Lower lobe of right lung (tissue), 2 donors: ENCODE data around the gene SFR1. TPM values are rescaled to one million over a fixed set of nuclear protein-coding genes. Genes with fewer than 3 reads are reported as not detected.

Experiments used
- ATAC-seq, 2 donors: fragments of 200-7000 bp; cut with Tn5 transposase; one replicate each; pipeline ENCODE4 v1.9.1; 2020 to 2022; ENCODE audit warnings: mild to moderate bottlenecking in 2 of 2, moderate library complexity in 2 of 2
- DNase-seq: peaks from one replicate; pipeline ENCODE4 v3.0.0-alpha.2; 2020
- H3K27ac ChIP-seq: fragments of 200-600 bp; one replicate; pipeline ENCODE4 v1.8.0; 2022
- H3K27me3 ChIP-seq: fragments of 200-600 bp; one replicate; pipeline ENCODE4 v1.8.0; 2022; ENCODE audit warnings: low read depth
- H3K36me3 ChIP-seq: fragments of 200-600 bp; one replicate; pipeline ENCODE4 v1.8.0; 2022; ENCODE audit warnings: mild to moderate bottlenecking
- H3K4me1 ChIP-seq: fragments of 200-600 bp; one replicate; pipeline ENCODE4 v1.8.0; 2022
- H3K4me3 ChIP-seq: fragments of 200-600 bp; one replicate; pipeline ENCODE4 v1.8.0; 2022; ENCODE audit warnings: mild to moderate bottlenecking
- H3K9me3 ChIP-seq: fragments of 200-600 bp; one replicate; pipeline ENCODE4 v1.8.0; 2022
- intact Hi-C: fragments of 100-400 bp; cut with DNase I; formaldehyde crosslinking; loops from one replicate; pipeline ENCODE4 v1.11.0; 2022
- long read RNA-seq: library from polyadenylated mRNA; unstranded; transcript quantifications from one replicate; pipeline ENCODE4 v2.0.0, GENCODE V29; 2021
- total RNA-seq: library from RNA; stranded (reverse); fragmentation: NEBNext Ultra II Directional; extraction: Animal tissue kit (Norgen Biotek cat#: 25700); gene quantifications from one replicate; pipeline ENCODE4 v1.2.1, GENCODE V29; 2021
- TF ChIP-seq, protein P1 (sequence below): fragments of 200-600 bp; IDR thresholded peaks from one replicate; pipeline ENCODE4 v1.8.0; 2022; ENCODE audit warnings: antibody characterized with exemption, mild to moderate bottlenecking
- donor health status: DM: no; HTN: yes; CAD: no; lungs with severe emphysema.

Gene SFR1
- total RNA-seq, result 7.4 TPM
- long read RNA-seq, transcript SFR1-202 (4 exons, 1,503 nt), result major isoform, 9 of 18 reads
- long read RNA-seq, partial matches to known transcripts, result 2 of 18 reads
- long read RNA-seq, other reads (novel, unspliced or antisense), result 3 of 18 reads

DNA sequence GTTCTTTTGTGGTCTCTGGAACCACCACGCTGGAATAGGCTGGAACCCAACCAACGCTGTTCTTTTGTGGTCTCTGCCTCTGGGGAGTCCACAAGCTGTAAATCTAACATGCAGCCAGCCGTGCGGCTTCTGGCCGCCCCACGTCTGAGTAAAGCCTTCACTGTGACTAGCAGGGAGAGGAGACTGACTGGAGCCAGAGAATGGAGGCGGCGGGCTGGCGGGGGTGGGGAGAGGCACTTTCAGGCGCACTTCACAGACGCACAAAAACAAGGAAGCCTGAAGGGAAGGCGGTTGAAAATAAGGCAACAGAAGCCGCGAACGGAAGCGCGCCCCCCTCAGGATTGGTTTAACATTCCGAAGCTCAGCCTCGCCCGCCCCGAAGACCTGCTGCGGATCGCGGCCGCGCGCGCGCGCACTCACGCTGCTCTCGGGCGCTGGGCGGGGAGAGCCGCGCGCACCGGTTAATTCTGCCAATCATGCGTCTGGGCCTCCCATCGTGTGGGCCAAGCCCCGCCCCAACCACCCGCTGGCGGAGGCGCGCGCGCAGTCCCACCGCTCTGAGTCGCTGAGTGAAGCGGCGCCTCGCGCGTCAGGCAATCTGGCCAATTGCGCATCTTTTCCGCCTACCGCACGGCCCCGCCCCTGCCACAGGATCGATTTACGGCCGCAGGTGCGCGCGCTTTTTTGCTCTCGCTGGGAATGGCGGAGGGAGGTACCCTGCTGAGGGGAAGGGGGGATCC lies at the start of gene SFR1:
Gene SFR1, plus strand, starts transcription at position 687 of the 740 bp plus-strand sequence. Its CDS starts 13 bp downstream, at position 700.
- peak within 1 kb of the TSS; percentile 75 for H3K4me3 ChIP-seq

DNA sequence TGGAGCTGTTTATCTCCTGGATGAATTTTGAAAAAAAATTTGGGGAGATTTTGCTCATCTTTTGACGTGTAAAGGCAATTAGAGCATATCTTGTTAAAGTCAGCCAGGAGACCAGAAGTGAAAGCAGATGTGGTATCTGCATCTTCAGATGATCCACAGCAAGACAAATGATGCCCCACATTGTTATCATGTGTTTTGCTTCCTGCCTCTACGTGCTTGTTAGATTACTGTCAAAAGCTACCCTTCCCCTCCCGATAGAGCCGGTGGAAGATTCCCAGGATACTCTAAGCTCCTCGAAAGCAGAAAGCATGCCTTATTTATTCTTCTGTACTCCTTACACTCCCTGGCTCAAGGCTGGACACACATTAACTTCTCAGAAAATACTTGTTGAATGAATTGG lies 49.2 kb upstream of the SFR1 start:
- no peak for ATAC-seq
- TF ChIP-seq, protein P1, sequence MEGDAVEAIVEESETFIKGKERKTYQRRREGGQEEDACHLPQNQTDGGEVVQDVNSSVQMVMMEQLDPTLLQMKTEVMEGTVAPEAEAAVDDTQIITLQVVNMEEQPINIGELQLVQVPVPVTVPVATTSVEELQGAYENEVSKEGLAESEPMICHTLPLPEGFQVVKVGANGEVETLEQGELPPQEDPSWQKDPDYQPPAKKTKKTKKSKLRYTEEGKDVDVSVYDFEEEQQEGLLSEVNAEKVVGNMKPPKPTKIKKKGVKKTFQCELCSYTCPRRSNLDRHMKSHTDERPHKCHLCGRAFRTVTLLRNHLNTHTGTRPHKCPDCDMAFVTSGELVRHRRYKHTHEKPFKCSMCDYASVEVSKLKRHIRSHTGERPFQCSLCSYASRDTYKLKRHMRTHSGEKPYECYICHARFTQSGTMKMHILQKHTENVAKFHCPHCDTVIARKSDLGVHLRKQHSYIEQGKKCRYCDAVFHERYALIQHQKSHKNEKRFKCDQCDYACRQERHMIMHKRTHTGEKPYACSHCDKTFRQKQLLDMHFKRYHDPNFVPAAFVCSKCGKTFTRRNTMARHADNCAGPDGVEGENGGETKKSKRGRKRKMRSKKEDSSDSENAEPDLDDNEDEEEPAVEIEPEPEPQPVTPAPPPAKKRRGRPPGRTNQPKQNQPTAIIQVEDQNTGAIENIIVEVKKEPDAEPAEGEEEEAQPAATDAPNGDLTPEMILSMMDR, result no peak
- H3K27me3 ChIP-seq, result no peaks in the 10 kb centered on the region
- H3K36me3 ChIP-seq, result no peaks in the 10 kb centered on the region
- no peak overlapping the region for H3K4me3 ChIP-seq
- no peaks in the 10 kb centered on the region for H3K9me3 ChIP-seq
- peaks cover 6% of the 10 kb centered on the region for H3K4me1 ChIP-seq
- H3K27ac ChIP-seq, result no peak overlapping the region
- DNase-seq, result no peak
- intact Hi-C loops, result no loop called here

More for the DNA sequence above, at the start of gene SFR1:
- intact Hi-C loops, result no loop called here
- Histone ChIP-seq H3K27me3 (no peaks in the 10 kb centered on the region), H3K4me1 (peaks cover 25% of the 10 kb centered on the region), H3K27ac (peak within 1 kb of the TSS; percentile 99), H3K9me3 (no peaks in the 10 kb centered on the region), H3K36me3 (peaks cover 8% of the 10 kb centered on the region)
- DNase-seq, result peak; percentile 99
- ATAC-seq, result peak; percentile 93 to 98
- TF ChIP-seq, protein P1, result peak; percentile 67

DNA sequence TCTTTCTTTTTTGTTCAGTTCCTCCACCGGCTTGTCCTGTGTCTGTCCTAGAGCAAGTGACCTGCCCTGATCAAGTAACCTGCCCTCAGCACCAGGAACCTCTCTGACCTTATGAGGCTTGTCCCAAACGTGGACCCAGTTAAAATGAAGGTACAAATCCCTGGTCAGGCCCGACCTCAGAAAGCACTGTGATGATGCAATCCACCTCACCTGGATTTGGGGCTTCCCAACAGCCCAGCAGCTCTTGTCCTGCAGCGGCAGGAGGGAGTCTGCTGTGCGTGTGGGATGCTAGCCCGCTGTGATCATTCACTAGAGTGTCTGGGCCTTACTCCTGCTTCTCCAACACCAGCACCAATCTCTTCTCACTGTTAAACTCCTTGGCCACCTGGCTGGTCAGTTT lies 47.5 kb upstream of the SFR1 start:
- ATAC-seq (no peak), DNase-seq (no peak)
- no peak overlapping the region for H3K4me3 ChIP-seq
- no peaks in the 10 kb centered on the region for H3K27me3 ChIP-seq
- no peak overlapping the region for H3K27ac ChIP-seq
- no peaks in the 10 kb centered on the region for H3K9me3 ChIP-seq
- H3K4me1 ChIP-seq, result peaks cover 6% of the 10 kb centered on the region
- intact Hi-C loops, result no loop called here
- no peaks in the 10 kb centered on the region for H3K36me3 ChIP-seq
- TF ChIP-seq, protein P1, result no peak

GRCh38 chr10:104076743-104077160 lies 45.2 kb upstream of the SFR1 start:
- Histone ChIP-seq H3K4me3 (no peak overlapping the region), H3K27me3 (no peaks in the 10 kb centered on the region), H3K4me1 (peaks cover 6% of the 10 kb centered on the region), H3K27ac (peak overlapping the region; percentile 18), H3K36me3 (no peaks in the 10 kb centered on the region), H3K9me3 (no peaks in the 10 kb centered on the region)
- intact Hi-C loops, result no loop called here
- peak; percentile 58 for DNase-seq
- TF ChIP-seq, protein P1, result no peak
- peak in 1 of 2 donors; percentile 29 for ATAC-seq

DNA sequence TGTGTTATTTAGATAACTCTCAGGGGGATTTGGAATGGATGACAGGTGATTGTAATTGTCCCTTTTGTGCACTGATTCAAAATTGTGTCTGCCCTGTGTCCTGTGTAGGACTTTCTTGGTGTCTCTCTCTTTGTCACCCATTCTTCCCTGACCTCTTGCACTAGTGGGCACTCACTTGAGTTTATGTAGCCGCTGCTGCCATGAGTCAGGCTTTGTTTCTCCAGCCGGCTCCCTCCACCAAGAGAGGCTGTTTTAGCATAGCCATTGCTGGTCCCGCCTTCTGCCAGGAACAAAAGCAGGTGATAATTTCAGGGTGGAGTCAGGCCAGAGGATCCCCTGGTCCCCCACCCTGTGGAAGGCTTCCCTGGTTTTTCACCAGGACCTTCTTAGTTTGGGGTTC lies 44.7 kb upstream of the SFR1 start:
- H3K36me3 ChIP-seq, result no peaks in the 10 kb centered on the region
- H3K9me3 ChIP-seq, result no peaks in the 10 kb centered on the region
- TF ChIP-seq, protein P1, result no peak
- no peak overlapping the region for H3K4me3 ChIP-seq
- H3K4me1 ChIP-seq, result peaks cover 6% of the 10 kb centered on the region
- ATAC-seq (no peak), DNase-seq (no peak)
- H3K27me3 ChIP-seq, result no peaks in the 10 kb centered on the region
- H3K27ac ChIP-seq, result peak overlapping the region; percentile 18
- intact Hi-C loops, result no loop called here
